GM23248 (cell line): ENCODE measurements around the gene NSD1.

ENCODE experiments used
- EZH2 ChIP-seq: fragments of 200-600 bp; sonication (generic); IDR thresholded peaks from 2 replicates; pipeline ENCODE4 v1.6.1; 2018; ENCODE audit warnings: antibody characterized with exemption, mild to moderate bottlenecking; ENCODE audit not compliant: insufficient read depth, poor library complexity, severe bottlenecking
- EZH2phosphoT487 ChIP-seq: fragments of 200-600 bp; sonication (generic); IDR thresholded peaks from 2 replicates; pipeline ENCODE4 v1.6.1; 2018; ENCODE audit warnings: antibody characterized with exemption, moderate library complexity, mild to moderate bottlenecking, low read depth; ENCODE audit not compliant: insufficient read depth

- no peak for TF ChIP-seq EZH2
- TF ChIP-seq EZH2phosphoT487: 0 out of 2 replicates have a peak, but pooled peaks have one; percentile 61
Measured at GRCh38 chr5:177194268-177194667, 60.7 kb downstream of the NSD1 start.
